HG03095 (cell line): Measurements from ENCODE around the gene ABCC10.
"Not testable (repeated sequence)": the region's sequence is repeated elsewhere in the genome, so short reads cannot be mapped to it uniquely, and the experiment has no call there.

Experiments used
- ATAC-seq: cut with Tn5 transposase; IDR thresholded peaks from one replicate; pipeline ENCODE4 v1.9.1; 2021; ENCODE audit warnings: moderate library complexity; ENCODE audit not compliant: unreplicated experiment

Gene ABCC10

GRCh38 chr6:43405354-43405753 lies 22.0 kb upstream of the ABCC10 start:
- no peak for ATAC-seq

GRCh38 chr6:43407296-43407695 lies 20.0 kb upstream of the ABCC10 start:
- ATAC-seq, result no peak

GRCh38 chr6:43408259-43408658 lies 19.1 kb upstream of the ABCC10 start:
- no peak for ATAC-seq

GRCh38 chr6:43410776-43411175 lies 16.6 kb upstream of the ABCC10 start:
- ATAC-seq, result not testable (repeated sequence)

GRCh38 chr6:43412541-43412940 lies 14.8 kb upstream of the ABCC10 start:
- ATAC-seq, result no peak

GRCh38 chr6:43413002-43413401 lies 14.3 kb upstream of the ABCC10 start:
- ATAC-seq, result no peak

GRCh38 chr6:43415275-43415674 lies 12.1 kb upstream of the ABCC10 start:
- ATAC-seq, result not testable (repeated sequence)

- no peak for ATAC-seq
These were observed 10.4 kb upstream of the ABCC10 start for GRCh38 chr6:43416935-43417334.

GRCh38 chr6:43420012-43420709 lies 7.2 kb upstream of the ABCC10 start:
- ATAC-seq, result no peak

- ATAC-seq, result no peak
These were observed 5.5 kb upstream of the ABCC10 start for GRCh38 chr6:43421831-43422230.

- ATAC-seq, result not testable (repeated sequence)
These were observed 2.3 kb upstream of the ABCC10 start for GRCh38 chr6:43425083-43425482.

GRCh38 chr6:43426928-43427405 lies 374 bp upstream of the ABCC10 start:
- no peak for ATAC-seq

GRCh38 chr6:43428112-43428570 lies 800 bp downstream of the ABCC10 start:
- no peak for ATAC-seq

- no peak for ATAC-seq
These were observed 1.5 kb downstream of the ABCC10 start for GRCh38 chr6:43428874-43429273.

GRCh38 chr6:43432009-43432945 lies 4.9 kb downstream of the ABCC10 start:
- ATAC-seq, result no peak

- no peak for ATAC-seq
These were observed 5.8 kb downstream of the ABCC10 start for GRCh38 chr6:43433148-43433547.

GRCh38 chr6:43434001-43434840 lies 6.9 kb downstream of the ABCC10 start:
- no peak for ATAC-seq

- no peak for ATAC-seq
These were observed 7.6 kb downstream of the ABCC10 start for GRCh38 chr6:43434943-43435342.

- ATAC-seq, result no peak
These were observed 8.5 kb downstream of the ABCC10 start for GRCh38 chr6:43435682-43436437.

GRCh38 chr6:43436577-43437282 lies 9.4 kb downstream of the ABCC10 start:
- no peak for ATAC-seq
